ENCODE measurements around the gene TNNT1.

The TNNT1 gene

GRCh38 chr19:55133639-55134444 is 15.2 kb downstream of the TNNT1 start:
- H3K4me3 Mint-ChIP-seq = no peak overlapping the region
- no peaks in the 10 kb centered on the region for H3K36me3 Mint-ChIP-seq

GRCh38 chr19:55132453-55133129 is 16.4 kb downstream of the TNNT1 start:
- Mint-ChIP-seq H3K27me3 (peaks cover 17% of the 10 kb centered on the region), H3K4me3 (no peak overlapping the region)

More at GRCh38 chr19:55133639-55134444, 15.2 kb downstream of the TNNT1 start:
- peaks cover 19% of the 10 kb centered on the region for H3K27me3 Mint-ChIP-seq
- no peaks in the 10 kb centered on the region for H3K9me3 Mint-ChIP-seq
- no peak overlapping the region for H3K27ac Mint-ChIP-seq
- no peaks in the 10 kb centered on the region for H3K4me1 Mint-ChIP-seq

GRCh38 chr19:55131421-55131820 is 17.6 kb downstream of the TNNT1 start:
- Mint-ChIP-seq H3K36me3 (no peaks in the 10 kb centered on the region), H3K4me1 (no peaks in the 10 kb centered on the region), H3K4me3 (no peak overlapping the region), H3K27me3 (peaks cover 25% of the 10 kb centered on the region), H3K9me3 (no peaks in the 10 kb centered on the region), H3K27ac (no peak overlapping the region)

More at GRCh38 chr19:55132453-55133129, 16.4 kb downstream of the TNNT1 start:
- no peaks in the 10 kb centered on the region for H3K9me3 Mint-ChIP-seq
- no peak overlapping the region for H3K27ac Mint-ChIP-seq
- no peaks in the 10 kb centered on the region for H3K36me3 Mint-ChIP-seq
- no peaks in the 10 kb centered on the region for H3K4me1 Mint-ChIP-seq

GRCh38 chr19:55119053-55119452 is 30.0 kb downstream of the TNNT1 start:
- Mint-ChIP-seq H3K4me3 (peak overlapping the region; percentile 100), H3K9me3 (no peaks in the 10 kb centered on the region), H3K27me3 (no peaks in the 10 kb centered on the region), H3K36me3 (peaks cover 2% of the 10 kb centered on the region), H3K4me1 (peaks cover 25% of the 10 kb centered on the region), H3K27ac (peak overlapping the region; percentile 74)

GRCh38 chr19:55118401-55118991 is 30.5 kb downstream of the TNNT1 start:
- H3K36me3 Mint-ChIP-seq = peaks cover 2% of the 10 kb centered on the region

GRCh38 chr19:55117663-55118391 is 31.2 kb downstream of the TNNT1 start:
- no peaks in the 10 kb centered on the region for H3K27me3 Mint-ChIP-seq
- no peaks in the 10 kb centered on the region for H3K9me3 Mint-ChIP-seq
- H3K36me3 Mint-ChIP-seq = peaks cover 2% of the 10 kb centered on the region
- peak overlapping the region; percentile 100 for H3K4me3 Mint-ChIP-seq
- H3K4me1 Mint-ChIP-seq = peaks cover 25% of the 10 kb centered on the region
- H3K27ac Mint-ChIP-seq = peak overlapping the region; percentile 96

More at GRCh38 chr19:55118401-55118991, 30.5 kb downstream of the TNNT1 start:
- Mint-ChIP-seq H3K4me3 (peak overlapping the region; percentile 100), H3K9me3 (no peaks in the 10 kb centered on the region), H3K27ac (peak overlapping the region; percentile 35), H3K27me3 (no peaks in the 10 kb centered on the region), H3K4me1 (peaks cover 25% of the 10 kb centered on the region)

GRCh38 chr19:55116859-55117662 is 31.9 kb downstream of the TNNT1 start, which contains the start of gene PPP1R12C:
Gene PPP1R12C, minus strand, starts transcription at chr19:55117637. Its CDS starts 94 bp downstream, at chr19:55117543.
- Mint-ChIP-seq H3K4me3 (peak within 1 kb of the TSS; percentile 100), H3K36me3 (peaks cover 2% of the 10 kb centered on the region), H3K9me3 (no peaks in the 10 kb centered on the region), H3K4me1 (peaks cover 25% of the 10 kb centered on the region), H3K27ac (peak within 1 kb of the TSS; percentile 96), H3K27me3 (no peaks in the 10 kb centered on the region)

GRCh38 chr19:55116232-55116858 is 32.7 kb downstream of the TNNT1 start:
- H3K9me3 Mint-ChIP-seq = no peaks in the 10 kb centered on the region
- H3K4me3 Mint-ChIP-seq = peak overlapping the region; percentile 93
- peaks cover 25% of the 10 kb centered on the region for H3K4me1 Mint-ChIP-seq
- H3K27me3 Mint-ChIP-seq = no peaks in the 10 kb centered on the region
- peaks cover 2% of the 10 kb centered on the region for H3K36me3 Mint-ChIP-seq
- H3K27ac Mint-ChIP-seq = peak overlapping the region; percentile 88

GRCh38 chr19:55115446-55116065 is 33.5 kb downstream of the TNNT1 start:
- Mint-ChIP-seq H3K9me3 (no peaks in the 10 kb centered on the region), H3K4me1 (peaks cover 25% of the 10 kb centered on the region), H3K4me3 (peak overlapping the region; percentile 93), H3K36me3 (peaks cover 5% of the 10 kb centered on the region), H3K27ac (peak overlapping the region; percentile 52), H3K27me3 (no peaks in the 10 kb centered on the region)

GRCh38 chr19:55114566-55115145 is 34.4 kb downstream of the TNNT1 start:
- Mint-ChIP-seq H3K27me3 (no peaks in the 10 kb centered on the region), H3K4me1 (peaks cover 25% of the 10 kb centered on the region), H3K9me3 (no peaks in the 10 kb centered on the region), H3K27ac (no peak overlapping the region), H3K4me3 (peak overlapping the region; percentile 93), H3K36me3 (peaks cover 5% of the 10 kb centered on the region)

GRCh38 chr19:55113570-55114039 is 35.4 kb downstream of the TNNT1 start:
- Mint-ChIP-seq H3K9me3 (no peaks in the 10 kb centered on the region), H3K4me3 (no peak overlapping the region), H3K36me3 (peaks cover 5% of the 10 kb centered on the region), H3K27ac (no peak overlapping the region), H3K27me3 (no peaks in the 10 kb centered on the region), H3K4me1 (peaks cover 20% of the 10 kb centered on the region)

GRCh38 chr19:55112777-55113569 is 36.0 kb downstream of the TNNT1 start:
- no peak overlapping the region for H3K27ac Mint-ChIP-seq
- no peaks in the 10 kb centered on the region for H3K27me3 Mint-ChIP-seq
- no peaks in the 10 kb centered on the region for H3K9me3 Mint-ChIP-seq
- no peak overlapping the region for H3K4me3 Mint-ChIP-seq
- H3K4me1 Mint-ChIP-seq = peaks cover 20% of the 10 kb centered on the region
- peaks cover 6% of the 10 kb centered on the region for H3K36me3 Mint-ChIP-seq

GRCh38 chr19:55112246-55112776 is 36.7 kb downstream of the TNNT1 start:
- H3K36me3 Mint-ChIP-seq = peaks cover 4% of the 10 kb centered on the region
- H3K27me3 Mint-ChIP-seq = no peaks in the 10 kb centered on the region
- H3K27ac Mint-ChIP-seq = no peak overlapping the region
- H3K4me3 Mint-ChIP-seq = no peak overlapping the region
- no peaks in the 10 kb centered on the region for H3K9me3 Mint-ChIP-seq
- H3K4me1 Mint-ChIP-seq = peaks cover 16% of the 10 kb centered on the region

Data from activated naive CD4-positive, alpha-beta T cell treated with anti-CD3 and anti-CD28 coated beads, Interleukin-2, amount 50 U/mL, for 24 hours (primary cell).